Smooth muscle cell (in vitro differentiated cells): ENCODE results near the gene ZC3H7A. TPM values are rescaled to one million over a fixed set of nuclear protein-coding genes. Genes with fewer than 3 reads are reported as not detected.

Experiments used
- DNase-seq: peaks from one replicate; lab custom pipeline; 2025; ENCODE audit not compliant: unreplicated experiment; lab: John Stamatoyannopoulos, UW
- H2AFZ ChIP-seq: fragments of 200-600 bp; sonication (generic); 2 replicates; pipeline ENCODE4 v1.6.0; 2016; ENCODE audit warnings: antibody characterized with exemption, low read depth, mild to moderate bottlenecking
- H3F3A ChIP-seq: fragments of 200-600 bp; sonication (generic); 2 replicates; pipeline ENCODE4 v1.6.0; 2017; ENCODE audit warnings: antibody characterized with exemption, low read depth
- H3K27ac ChIP-seq: fragments of 200-600 bp; sonication (generic); 2 replicates; pipeline ENCODE4 v1.5.1; 2016; ENCODE audit warnings: low read depth, mild to moderate bottlenecking
- H3K27me3 ChIP-seq: fragments of 200-600 bp; sonication (generic); 2 replicates; pipeline ENCODE4 v1.6.1; 2016; ENCODE audit warnings: low read depth, mild to moderate bottlenecking
- H3K36me3 ChIP-seq: fragments of 200-600 bp; sonication (generic); 2 replicates; pipeline ENCODE4 v1.5.1; 2016; ENCODE audit warnings: low read depth
- H3K4me1 ChIP-seq: fragments of 200-600 bp; sonication (generic); 2 replicates; pipeline ENCODE4 v1.5.1; 2016; ENCODE audit warnings: low read depth
- H3K4me2 ChIP-seq: fragments of 200-600 bp; sonication (generic); 2 replicates; pipeline ENCODE4 v1.6.0; 2016; ENCODE audit warnings: mild to moderate bottlenecking
- H3K4me3 ChIP-seq: fragments of 200-600 bp; sonication (generic); 2 replicates; pipeline ENCODE4 v1.5.1; 2016; ENCODE audit warnings: mild to moderate bottlenecking
- H3K79me2 ChIP-seq: fragments of 200-600 bp; sonication (generic); 2 replicates; pipeline ENCODE4 v1.6.0; 2016; ENCODE audit warnings: low read depth, mild to moderate bottlenecking
- H3K9ac ChIP-seq: fragments of 200-600 bp; sonication (generic); 2 replicates; pipeline ENCODE4 v1.6.0; 2016; ENCODE audit warnings: low read depth
- H3K9me3 ChIP-seq: fragments of 200-600 bp; sonication (generic); replicated peaks from 2 replicates; pipeline ENCODE4 v1.5.1; 2016; ENCODE audit warnings: low read depth
- H4K20me1 ChIP-seq: fragments of 200-600 bp; sonication (generic); 2 replicates; pipeline ENCODE4 v1.6.0; 2016; ENCODE audit warnings: low read depth
- CTCF ChIP-seq: fragments of 200-600 bp; sonication (generic); IDR thresholded peaks from 2 replicates; pipeline ENCODE4 v1.5.1; 2017; ENCODE audit warnings: borderline replicate concordance, mild to moderate bottlenecking, antibody characterized with exemption; ENCODE audit not compliant: insufficient read depth, poor library complexity, severe bottlenecking
- WGBS: methylation state at CpG from one replicate; pipeline ENCODE4 v1.1.7; 2016; ENCODE audit warnings: low lambda C conversion rate; 5-methylcytosine and 5-hydroxymethylcytosine counted together
- polyA plus RNA-seq: library from polyadenylated mRNA; unstranded; fragments of >200 nt; fragmentation: Nextera tagmentation; extraction: Ambion mirVana; gene quantifications from 2 replicates; pipeline ENCODE4 v1.2.1, GENCODE V29; 2016
- total RNA-seq: library from RNA; depleted of rRNA; stranded (reverse); fragments of >200 nt; gene quantifications from 2 replicates; pipeline ENCODE4 v1.2.3, GENCODE V29; 2014

ZC3H7A gene
- total and polyA plus RNA-seq, 2 experiments from 2014 or later, result 37.3 to 38.6 TPM

- no peak for DNase-seq
- Histone ChIP-seq H4K20me1 (peaks cover 98% of the 10 kb centered on the region), H3K9ac (no peak overlapping the region), H3K4me2 (no peak overlapping the region), H3K79me2 (peaks cover 71% of the 10 kb centered on the region), H3K27me3 (no peaks in the 10 kb centered on the region), H3F3A (no peaks in the 10 kb centered on the region), H2AFZ (no peak overlapping the region), H3K4me3 (no peak overlapping the region), H3K4me1 (peaks cover 8% of the 10 kb centered on the region), H3K27ac (no peak overlapping the region), H3K9me3 (no peaks in the 10 kb centered on the region), H3K36me3 (peaks cover 19% of the 10 kb centered on the region)
- WGBS, result 44% methylated on average over 6 of the region's 6 CpGs
- no peak for TF ChIP-seq CTCF
These were observed 60.2 kb downstream of the ZC3H7A start for GRCh38 chr16:11736903-11737302.

- H3K4me3 ChIP-seq, result no peak overlapping the region
- no peak for DNase-seq
- H3F3A ChIP-seq, result no peaks in the 10 kb centered on the region
- TF ChIP-seq CTCF, result no peak
- H2AFZ ChIP-seq, result no peak overlapping the region
- no peaks in the 10 kb centered on the region for H3K9me3 ChIP-seq
- peaks cover 98% of the 10 kb centered on the region for H4K20me1 ChIP-seq
- peaks cover 19% of the 10 kb centered on the region for H3K36me3 ChIP-seq
- H3K27ac ChIP-seq, result no peak overlapping the region
- 94% methylated on average over 8 of the region's 8 CpGs for WGBS
- H3K79me2 ChIP-seq, result peaks cover 69% of the 10 kb centered on the region
- no peaks in the 10 kb centered on the region for H3K4me1 ChIP-seq
- H3K9ac ChIP-seq, result no peak overlapping the region
- H3K27me3 ChIP-seq, result no peaks in the 10 kb centered on the region
- no peak overlapping the region for H3K4me2 ChIP-seq
These were observed 61.3 kb downstream of the ZC3H7A start for GRCh38 chr16:11735787-11736186.

- Histone ChIP-seq H3F3A (no peaks in the 10 kb centered on the region), H3K79me2 (peaks cover 62% of the 10 kb centered on the region), H2AFZ (no peak overlapping the region), H4K20me1 (peaks cover 97% of the 10 kb centered on the region), H3K4me3 (no peak overlapping the region), H3K9me3 (no peaks in the 10 kb centered on the region), H3K9ac (no peak overlapping the region), H3K36me3 (peaks cover 19% of the 10 kb centered on the region), H3K27me3 (no peaks in the 10 kb centered on the region), H3K27ac (no peak overlapping the region), H3K4me1 (no peaks in the 10 kb centered on the region), H3K4me2 (no peak overlapping the region)
- no peak for DNase-seq
- 97% methylated on average over 6 of the region's 6 CpGs for WGBS
- no peak for TF ChIP-seq CTCF
These were observed 62.4 kb downstream of the ZC3H7A start for GRCh38 chr16:11734653-11735043.

DNA sequence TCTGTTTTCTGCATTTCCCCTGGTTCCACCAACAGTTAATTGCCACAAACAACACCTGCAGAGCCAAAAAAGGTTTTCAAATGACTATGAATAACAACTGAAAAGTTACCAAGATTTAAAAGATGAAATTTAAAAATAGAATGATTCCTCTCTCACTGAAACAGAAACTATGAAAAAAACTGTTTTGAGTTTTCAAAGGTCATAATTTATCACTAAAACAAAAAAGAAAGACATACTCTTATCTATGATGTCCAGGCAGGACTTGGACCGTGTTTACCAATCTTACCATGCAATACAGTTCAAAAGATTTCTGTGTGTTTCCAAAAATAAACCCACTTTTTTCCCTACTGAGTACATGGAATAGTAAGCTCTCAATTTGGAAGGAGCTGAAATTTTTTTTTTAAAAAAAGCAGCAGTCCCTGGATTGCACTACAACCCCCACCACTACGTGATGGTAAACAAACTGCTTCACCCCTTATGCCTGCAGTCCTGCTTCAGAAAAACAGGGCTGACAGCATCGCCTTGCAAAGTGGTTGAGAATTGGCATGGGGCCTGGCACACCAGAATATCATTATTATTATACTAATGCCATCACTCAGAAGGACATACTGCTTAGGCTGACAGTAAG, 62.9 kb downstream of the ZC3H7A start:
- Histone ChIP-seq H3K79me2 (peaks cover 57% of the 10 kb centered on the region), H3K4me3 (no peak overlapping the region), H4K20me1 (peaks cover 97% of the 10 kb centered on the region), H3K4me1 (no peaks in the 10 kb centered on the region), H3K9ac (no peak overlapping the region), H3K27me3 (no peaks in the 10 kb centered on the region), H3K9me3 (no peaks in the 10 kb centered on the region), H3K36me3 (peaks cover 19% of the 10 kb centered on the region), H3F3A (no peaks in the 10 kb centered on the region), H2AFZ (no peak overlapping the region), H3K27ac (no peak overlapping the region), H3K4me2 (no peak overlapping the region)
- TF ChIP-seq CTCF, result no peak
- DNase-seq, result no peak
- WGBS, result 95% methylated on average over 3 of the region's 3 CpGs
